ENCODE measurements around the gene NSMF.

DNA sequence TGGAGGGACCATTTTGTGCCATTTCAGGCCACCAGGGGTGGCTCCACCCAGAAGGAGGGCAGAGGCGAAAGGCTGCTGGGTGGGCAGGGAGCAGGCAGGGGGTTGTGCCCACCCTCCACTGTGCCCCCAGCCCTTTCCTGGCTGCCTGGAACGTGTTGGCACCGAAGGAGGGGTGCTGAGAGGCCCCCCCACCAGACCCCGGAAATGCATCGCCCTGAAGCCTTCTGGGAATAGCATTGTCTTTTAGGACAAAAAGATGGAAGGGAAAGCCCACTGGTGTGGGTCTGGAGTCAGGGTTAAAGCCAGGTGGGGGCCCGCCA, 30.9 kb downstream of the NSMF start:
- TF ChIP-seq CTCF (conservative IDR thresholded peaks at IDR 0.05; ENCODE audit: low read depth, low read length) (no peak), EZH2 (IDR thresholded peaks at IDR 0.05; ENCODE audit: borderline replicate concordance, low read depth, low read length, poor library complexity, severe bottlenecking) (no peak)
